Memory B cell (primary cell): ENCODE data around the gene ZNF813.
A peak's percentile ranks its signal among the peaks of the same experiment; 100 is the strongest.

ENCODE experiments used
- ATAC-seq: fragments of 150-1000 bp; cut with Tn5 transposase; 2 replicates; pipeline ENCODE4 v1.10.0; 2021; ENCODE audit warnings: low read depth, mild to moderate bottlenecking, moderate library complexity
- DNase-seq, 2 donors: peaks; one replicate each; pipeline ENCODE4 v3.0.0; 2022; ENCODE audit warnings: low spot score in 2 of 2
- H3K27ac Mint-ChIP-seq: one replicate; pipeline ENCODE4 v1.8.0; 2022; ENCODE audit warnings: mild to moderate bottlenecking, moderate library complexity, mixed read lengths
- H3K27me3 Mint-ChIP-seq: one replicate; pipeline ENCODE4 v1.8.0; 2022; ENCODE audit warnings: mixed read lengths
- H3K36me3 Mint-ChIP-seq: one replicate; pipeline ENCODE4 v1.8.0; 2022; ENCODE audit warnings: mild to moderate bottlenecking, mixed read lengths
- H3K4me1 Mint-ChIP-seq: one replicate; pipeline ENCODE4 v1.8.0; 2022; ENCODE audit warnings: mixed read lengths
- H3K4me3 Mint-ChIP-seq: one replicate; pipeline ENCODE4 v1.8.0; 2022; ENCODE audit warnings: mild to moderate bottlenecking, moderate library complexity, mixed read lengths
- H3K9me3 Mint-ChIP-seq: one replicate; pipeline ENCODE4 v1.8.0; 2022; ENCODE audit warnings: mixed read lengths

Gene ZNF813

DNA sequence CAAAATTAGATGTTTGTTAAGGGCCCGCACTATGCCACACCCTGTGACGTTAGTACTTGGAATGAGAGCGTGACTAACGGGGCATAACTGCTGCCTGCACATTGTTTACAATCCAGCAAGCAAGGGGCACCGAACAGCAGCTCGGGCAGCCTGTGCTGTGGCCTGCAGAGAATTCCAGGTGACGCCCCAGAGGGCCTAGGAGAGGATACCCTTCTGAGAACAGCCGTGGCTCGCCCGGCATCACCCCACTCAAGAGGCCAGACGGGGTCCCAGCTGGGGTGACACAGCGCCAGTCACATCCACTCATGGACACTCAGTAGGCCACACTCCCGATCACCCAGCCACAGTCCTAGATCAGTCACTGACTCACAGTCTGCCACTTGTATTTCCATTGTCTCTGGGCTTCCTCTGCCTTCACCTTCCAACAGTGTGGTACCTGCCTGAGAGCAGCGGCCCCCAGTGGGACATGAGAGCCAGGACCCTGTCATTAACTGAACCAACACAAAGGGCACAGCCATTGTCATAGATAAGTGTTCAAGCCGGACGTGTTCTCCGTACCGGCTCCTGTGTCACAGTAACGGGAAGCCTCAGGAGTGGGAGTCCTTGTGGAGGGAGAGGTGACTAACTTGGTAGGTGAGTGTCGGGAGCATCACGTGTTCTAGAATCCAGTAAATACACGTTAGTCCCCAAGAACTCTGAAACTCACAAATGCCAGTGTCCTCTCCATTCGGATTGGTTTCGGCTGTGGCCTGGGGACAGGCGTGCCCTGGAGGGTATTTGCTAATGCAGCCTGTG, 77.9 kb downstream of the ZNF813 start:
- ATAC-seq = no peak
- no peak overlapping the region for H3K4me3 Mint-ChIP-seq
- no peaks in the 10 kb centered on the region for H3K27me3 Mint-ChIP-seq
- peaks cover 19% of the 10 kb centered on the region for H3K36me3 Mint-ChIP-seq
- H3K27ac Mint-ChIP-seq = peak overlapping the region; percentile 50
- H3K4me1 Mint-ChIP-seq = peaks cover 2% of the 10 kb centered on the region
- DNase-seq = no peak
- H3K9me3 Mint-ChIP-seq = no peaks in the 10 kb centered on the region
